Glomerular endothelial cell (primary cell): ENCODE data around the gene HLA-A. TPM values are rescaled to one million over a fixed set of nuclear protein-coding genes. Genes with fewer than 3 reads are reported as not detected.
"Not testable (repeated sequence)": the region's sequence is repeated elsewhere in the genome, so short reads cannot be mapped to it uniquely, and the experiment has no call there.

Experiments used
- DNase-seq: peaks from one replicate; pipeline ENCODE4 v3.0.0-alpha.2; 2011; ENCODE audit warnings: low read depth, low spot score; ENCODE audit errors: extremely low read depth
- total RNA-seq: library from RNA; depleted of rRNA; stranded (reverse); fragments of >200 nt; gene quantifications from 2 replicates; pipeline ENCODE4 v1.2.3, GENCODE V29; 2015

HLA-A gene
- 625 and 1,826 TPM in 2 replicates for total RNA-seq

DNA sequence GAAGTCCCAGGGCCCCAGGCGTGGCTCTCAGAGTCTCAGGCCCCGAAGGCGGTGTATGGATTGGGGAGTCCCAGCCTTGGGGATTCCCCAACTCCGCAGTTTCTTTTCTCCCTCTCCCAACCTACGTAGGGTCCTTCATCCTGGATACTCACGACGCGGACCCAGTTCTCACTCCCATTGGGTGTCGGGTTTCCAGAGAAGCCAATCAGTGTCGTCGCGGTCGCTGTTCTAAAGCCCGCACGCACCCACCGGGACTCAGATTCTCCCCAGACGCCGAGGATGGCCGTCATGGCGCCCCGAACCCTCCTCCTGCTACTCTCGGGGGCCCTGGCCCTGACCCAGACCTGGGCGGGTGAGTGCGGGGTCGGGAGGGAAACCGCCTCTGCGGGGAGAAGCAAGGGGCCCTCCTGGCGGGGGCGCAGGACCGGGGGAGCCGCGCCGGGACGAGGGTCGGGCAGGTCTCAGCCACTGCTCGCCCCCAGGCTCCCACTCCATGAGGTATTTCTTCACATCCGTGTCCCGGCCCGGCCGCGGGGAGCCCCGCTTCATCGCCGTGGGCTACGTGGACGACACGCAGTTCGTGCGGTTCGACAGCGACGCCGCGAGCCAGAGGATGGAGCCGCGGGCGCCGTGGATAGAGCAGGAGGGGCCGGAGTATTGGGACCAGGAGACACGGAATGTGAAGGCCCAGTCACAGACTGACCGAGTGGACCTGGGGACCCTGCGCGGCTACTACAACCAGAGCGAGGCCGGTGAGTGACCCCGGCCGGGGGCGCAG is at the start of gene HLA-A:
Gene HLA-A (plus strand): TSS at position 258 of the 778 bp plus-strand sequence. CDS start 22 bp downstream, at position 280.
- DNase-seq, result peak; percentile 80

- DNase-seq, result no peak
Measured at GRCh38 chr6:29892696-29893095, 49.6 kb upstream of the HLA-A start.

DNA sequence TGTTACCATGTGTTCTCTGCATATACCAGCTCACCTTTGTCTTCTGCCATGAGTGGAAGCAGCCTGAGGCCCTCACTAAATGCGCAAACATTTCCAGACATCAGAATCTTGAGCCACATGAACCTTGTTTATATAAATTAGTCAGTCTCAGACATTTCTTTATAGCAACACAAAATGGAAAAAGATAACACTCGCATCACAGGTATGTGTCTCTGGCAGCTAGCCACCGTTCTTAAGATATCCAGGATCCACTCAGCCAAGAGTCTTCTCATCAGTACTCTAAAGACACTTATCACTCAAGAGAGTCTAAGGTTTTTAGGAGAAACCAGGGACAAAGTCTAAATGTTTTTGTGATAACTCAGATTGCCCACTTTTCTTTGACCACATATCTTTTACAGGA is 43.1 kb upstream of the HLA-A start:
- DNase-seq, result no peak

DNA sequence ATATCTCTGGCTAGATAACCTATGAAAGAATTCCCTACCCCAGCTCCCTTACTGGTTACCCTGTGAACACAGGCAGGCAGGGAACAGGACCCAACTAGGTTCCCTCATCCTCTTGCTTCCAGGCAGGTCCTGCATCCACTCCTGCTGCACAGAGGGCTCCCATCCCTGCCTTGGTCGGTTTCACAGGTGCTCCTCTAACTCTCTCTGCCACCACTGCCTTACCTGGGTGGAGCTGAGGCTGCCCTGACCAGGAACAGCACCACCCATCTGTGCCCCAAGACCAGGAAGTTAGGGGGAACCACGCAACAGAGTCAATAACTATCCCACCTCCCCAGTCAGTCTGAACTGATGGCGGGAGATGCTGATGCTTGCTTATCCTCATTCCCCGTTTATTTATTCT is 37.0 kb upstream of the HLA-A start:
- DNase-seq, result no peak

DNA sequence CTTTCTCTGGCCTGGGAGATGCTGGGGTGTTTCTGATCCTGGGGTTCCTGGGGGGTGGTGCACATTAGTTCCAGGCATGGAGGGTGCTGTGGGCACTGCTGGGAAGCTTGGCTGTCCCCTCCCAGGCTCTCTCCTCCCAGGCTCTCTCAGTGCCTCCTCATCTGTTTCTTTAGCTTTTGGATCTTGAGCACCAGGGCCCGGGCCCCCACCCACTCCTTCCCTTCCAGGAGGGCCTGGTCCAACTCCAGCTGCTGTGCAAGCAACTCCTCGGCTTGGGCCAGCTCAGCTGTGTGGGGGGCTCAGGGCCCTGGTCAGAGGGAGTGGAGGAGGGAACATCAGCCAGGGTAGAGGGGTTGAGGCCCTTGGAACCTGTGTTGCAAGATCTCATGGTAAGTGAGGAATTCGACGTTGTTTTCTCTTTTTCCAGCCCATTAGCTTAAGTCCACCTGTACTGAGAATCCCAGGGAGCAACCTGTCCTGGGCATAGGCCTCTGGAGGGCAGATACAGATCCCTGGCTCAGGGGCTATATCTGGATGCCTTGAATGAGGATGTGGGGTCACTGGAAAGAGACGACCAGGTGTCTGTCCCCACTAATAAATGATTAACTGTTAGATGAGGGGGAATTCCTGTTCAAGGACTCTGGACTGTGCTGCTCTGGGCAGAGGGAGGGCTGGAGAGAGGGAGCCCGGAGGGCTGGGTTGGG is 34.5 kb upstream of the HLA-A start:
- no peak for DNase-seq

- no peak for DNase-seq
Measured at GRCh38 chr6:29908341-29908662, 34.0 kb upstream of the HLA-A start.

DNA sequence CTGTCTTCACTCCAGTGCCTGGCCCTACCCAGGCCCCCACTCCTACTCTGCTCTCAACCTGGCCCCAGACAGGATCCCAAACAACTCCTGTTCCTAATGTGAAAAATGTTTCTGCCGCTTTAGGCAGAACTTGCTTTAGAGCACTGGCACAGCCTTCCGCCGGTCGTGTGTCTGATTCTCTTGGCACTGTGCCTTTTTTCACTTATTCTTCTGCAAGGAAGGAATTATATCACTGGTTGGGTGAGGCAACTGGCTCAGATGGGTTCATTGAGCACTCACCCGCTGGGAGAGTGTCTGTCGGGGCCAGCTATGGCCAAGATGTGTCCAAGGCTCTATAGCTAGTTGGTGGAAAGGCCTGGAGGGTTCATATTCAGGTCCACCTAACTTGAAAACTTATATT is 33.6 kb upstream of the HLA-A start:
- no peak for DNase-seq

- DNase-seq, result no peak
Measured at GRCh38 chr6:29909985-29910384, 32.3 kb upstream of the HLA-A start.

GRCh38 chr6:29912840-29913239 is 29.5 kb upstream of the HLA-A start:
- no peak for DNase-seq

- DNase-seq, result no peak
Measured at GRCh38 chr6:29916741-29917140, 25.6 kb upstream of the HLA-A start.

DNA sequence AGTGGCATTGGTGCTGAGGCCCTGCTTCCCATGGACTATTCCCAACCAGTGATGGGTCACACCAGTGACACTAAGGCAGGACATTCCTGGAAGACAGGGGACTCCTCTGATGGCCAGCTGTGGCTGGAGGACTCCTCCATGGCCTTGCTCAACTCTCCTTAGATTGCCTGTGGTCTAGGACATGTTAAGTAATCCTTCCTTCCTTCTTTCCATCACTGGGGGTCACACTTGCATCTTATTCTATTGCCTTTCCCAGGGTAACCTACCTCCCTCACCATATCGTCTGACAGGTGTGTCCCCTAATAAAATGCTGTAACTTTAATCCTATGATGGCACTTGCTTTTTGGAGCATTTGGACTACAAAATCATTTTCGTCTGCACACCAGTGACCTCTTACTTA is 24.5 kb upstream of the HLA-A start:
- DNase-seq, result no peak

GRCh38 chr6:29919506-29920445 is 22.6 kb upstream of the HLA-A start:
- no peak for DNase-seq

DNA sequence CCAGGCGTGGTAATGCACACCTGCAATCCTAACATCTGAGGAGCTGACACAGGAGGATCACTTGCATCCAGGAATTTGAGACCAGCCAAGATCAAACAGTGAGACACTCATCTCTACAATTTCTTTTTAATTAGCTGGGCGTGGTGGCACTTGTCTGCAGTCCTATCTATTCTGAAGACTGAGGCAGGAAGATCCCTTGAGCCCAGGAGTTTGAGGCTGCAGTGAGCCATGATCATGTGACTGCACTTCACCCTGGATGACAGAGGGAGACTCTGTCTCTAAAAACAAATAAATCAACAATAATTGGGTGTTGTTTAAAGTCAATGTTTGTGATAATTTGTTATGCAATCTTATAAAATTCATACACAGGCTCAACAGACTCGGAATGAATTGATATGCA is 18.0 kb upstream of the HLA-A start:
- DNase-seq, result no peak

- no peak for DNase-seq
Measured at GRCh38 chr6:29924731-29925130, 17.6 kb upstream of the HLA-A start.

DNA sequence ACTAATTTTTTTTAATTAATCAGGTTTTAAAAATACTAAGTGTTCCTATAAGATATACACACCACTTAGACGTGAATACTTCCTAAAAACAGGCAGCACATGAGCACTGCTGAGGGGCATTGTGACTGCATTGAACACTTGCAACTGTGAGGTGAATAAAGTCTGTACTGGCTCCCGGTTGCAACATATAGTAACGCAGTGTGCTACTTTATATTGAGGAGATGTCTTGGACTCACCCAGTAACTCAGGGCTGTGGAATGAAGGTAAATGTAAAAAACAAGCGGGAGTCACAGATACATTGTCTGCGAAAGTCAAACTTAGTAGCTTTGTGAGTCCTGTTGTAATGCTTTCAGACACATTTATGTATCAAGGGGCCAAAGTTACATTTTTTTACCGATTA is 17.0 kb upstream of the HLA-A start:
- DNase-seq, result no peak

DNA sequence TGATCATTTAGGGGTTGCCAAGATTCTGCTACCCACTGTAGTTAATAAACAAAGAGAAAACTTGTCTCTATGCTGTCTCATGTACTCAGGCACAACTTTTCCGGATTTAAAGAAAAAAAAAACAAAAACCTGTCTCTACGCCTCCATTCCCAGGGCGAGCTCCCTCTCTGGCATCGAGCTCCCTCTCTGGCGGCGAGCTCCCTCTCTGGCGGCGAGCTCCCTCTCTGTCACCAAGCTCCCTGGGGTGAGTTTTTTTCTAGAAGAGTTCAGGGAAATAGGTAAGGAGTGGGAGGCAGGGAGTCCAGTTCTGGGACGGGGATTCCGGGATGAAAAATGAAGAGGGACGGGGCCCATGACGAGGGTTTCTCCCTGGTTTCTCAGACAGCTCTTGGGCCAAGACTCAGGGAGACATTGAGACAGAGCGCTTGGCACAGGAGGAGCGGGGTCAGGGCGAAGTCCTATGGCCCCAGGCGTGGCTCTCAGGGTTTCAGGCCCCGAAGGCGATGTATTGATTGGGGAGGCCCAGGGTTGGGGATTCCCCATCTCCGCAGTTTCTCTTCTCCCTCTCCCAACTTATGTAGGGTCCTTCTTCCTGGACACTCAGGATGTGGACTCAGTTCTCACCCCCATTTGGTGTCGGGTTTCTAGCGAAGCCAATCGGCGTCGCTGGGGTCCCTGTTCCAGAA is 16.5 kb upstream of the HLA-A start:
- DNase-seq, result no peak

- DNase-seq, result no peak
Measured at GRCh38 chr6:29926413-29927274, 15.7 kb upstream of the HLA-A start.

GRCh38 chr6:29927275-29927569 is 15.1 kb upstream of the HLA-A start:
- DNase-seq, result no peak

DNA sequence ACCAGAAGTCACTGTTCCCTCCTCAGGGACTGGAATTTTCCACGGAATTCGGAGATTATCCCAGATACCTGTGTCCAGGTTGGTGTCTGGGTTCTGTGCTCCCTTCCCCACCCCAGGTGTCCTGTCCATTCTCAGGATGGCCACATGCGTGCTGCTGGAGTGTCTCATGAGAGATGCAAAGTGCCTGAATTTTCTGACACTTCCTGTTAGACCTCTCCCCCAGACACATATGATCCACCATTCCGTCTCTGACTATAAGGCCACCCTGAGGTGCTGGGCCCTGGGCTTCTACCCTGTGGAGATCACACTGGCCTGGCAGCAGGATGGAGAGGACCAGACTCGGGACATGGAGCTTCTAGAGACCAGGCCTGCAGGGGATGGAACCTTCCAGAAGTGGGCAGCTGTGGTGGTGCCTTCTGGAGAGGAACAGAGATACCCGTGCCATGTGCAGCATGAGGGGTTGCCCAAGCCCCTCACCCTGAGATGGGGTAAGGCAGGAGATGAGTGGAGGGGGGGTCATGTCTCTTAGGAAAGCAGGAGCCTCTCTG is 14.4 kb upstream of the HLA-A start:
- DNase-seq, result no peak

DNA sequence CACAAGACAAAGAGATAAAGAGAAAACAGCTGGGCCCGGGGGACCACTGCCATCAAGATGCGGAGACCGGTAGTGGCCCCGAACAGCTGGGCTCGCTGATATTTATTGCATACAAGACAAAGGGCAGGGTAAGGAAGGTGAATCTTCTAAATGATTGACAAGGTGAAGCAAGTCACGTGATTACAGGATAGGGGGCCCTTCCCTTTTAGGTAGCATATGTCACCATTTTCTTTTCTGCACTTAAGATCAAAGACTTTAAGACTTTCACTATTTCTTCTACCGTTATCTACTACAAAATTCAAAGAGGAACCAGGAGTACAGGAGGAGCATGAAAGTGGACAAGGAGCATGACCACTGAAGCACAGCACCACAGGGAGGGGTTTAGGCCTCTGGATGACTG is 12.3 kb upstream of the HLA-A start:
- not testable (repeated sequence) for DNase-seq
